Activated CD4-positive, alpha-beta T cell treated with anti-CD3 and anti-CD28 coated beads, Interleukin-2, amount 10 ng/mL, durations not matched to agents 7 days and 5 days (primary cell): ENCODE data around the gene BCR. TPM values are rescaled to one million over a fixed set of nuclear protein-coding genes. Genes with fewer than 3 reads are reported as not detected.

Experiments
- CTCF ChIA-PET: fragments of 350-600 bp; sonication (Branson Sonifier 250); formaldehyde crosslinking; loops from one replicate; lab custom pipeline; 2021; ENCODE audit warnings: antibody characterized with exemption; lab: Charles Lee
- POLR2A ChIA-PET: fragments of 350-600 bp; sonication (Branson Sonifier 250); formaldehyde crosslinking; loops from one replicate; lab custom pipeline; 2021; ENCODE audit warnings: antibody characterized with exemption; lab: Charles Lee
- DNase-seq: peaks from one replicate; pipeline ENCODE4 v3.0.0-alpha.2; 2020
- H3K27ac Mint-ChIP-seq: one replicate; pipeline ENCODE4 v1.8.0; 2021; ENCODE audit warnings: mild to moderate bottlenecking, moderate library complexity, mixed read lengths
- H3K27me3 Mint-ChIP-seq: one replicate; pipeline ENCODE4 v1.8.0; 2021; ENCODE audit warnings: mixed read lengths
- H3K36me3 Mint-ChIP-seq: one replicate; pipeline ENCODE4 v1.8.0; 2021; ENCODE audit warnings: low read depth, mixed read lengths
- H3K4me1 Mint-ChIP-seq: one replicate; pipeline ENCODE4 v1.8.0; 2021; ENCODE audit warnings: mixed read lengths
- H3K4me3 Mint-ChIP-seq: one replicate; pipeline ENCODE4 v1.8.0; 2021; ENCODE audit warnings: mild to moderate bottlenecking, moderate library complexity, mixed read lengths
- H3K9me3 Mint-ChIP-seq: one replicate; pipeline ENCODE4 v1.8.0; 2021; ENCODE audit warnings: mixed read lengths
- total RNA-seq, 2 experiments: library from RNA; stranded (reverse); gene quantifications; one replicate each; pipeline ENCODE4 v1.2.3, GENCODE V29; 2021

Gene BCR
- total RNA-seq, 2 experiments from 2014 or later, result 45.6 to 48.1 TPM

DNA sequence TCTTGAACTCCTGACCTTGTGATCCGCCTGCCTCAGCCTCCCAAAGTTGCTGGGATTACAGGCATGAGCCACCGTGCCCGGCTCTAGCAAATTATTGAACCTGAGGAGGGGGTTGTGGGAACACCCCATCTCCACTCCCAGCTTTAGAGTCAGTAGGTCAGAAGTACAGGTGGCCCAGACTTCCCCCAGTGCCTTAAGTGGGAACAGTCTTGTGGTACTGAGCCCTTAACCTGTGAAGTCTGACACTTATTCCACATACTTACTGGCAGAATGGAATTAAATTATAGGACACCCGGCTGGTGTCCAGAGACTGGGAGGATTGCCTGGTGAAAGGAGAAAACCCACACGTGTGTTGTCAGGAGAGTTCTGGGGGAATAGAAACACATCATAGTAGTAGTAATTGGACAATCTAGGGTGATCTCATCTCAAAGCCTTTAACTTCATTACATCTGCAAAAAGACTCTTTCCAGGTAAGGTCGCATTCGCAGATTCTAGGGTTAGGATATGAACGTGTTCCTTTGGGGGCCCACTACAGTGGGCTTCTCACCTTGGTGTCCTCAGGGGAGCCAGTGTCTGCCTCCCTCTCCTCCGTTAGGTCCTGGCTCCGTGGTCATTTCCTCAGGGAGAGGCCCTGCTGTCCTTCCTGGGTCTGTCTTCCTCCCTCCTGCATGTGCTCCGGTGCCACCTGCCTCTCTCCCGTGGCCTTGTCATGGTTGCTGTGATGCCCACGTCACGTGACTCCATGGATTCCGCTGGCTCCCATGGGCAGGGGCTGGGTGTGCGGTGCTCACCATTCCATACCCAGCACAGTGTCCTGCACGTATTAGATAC is 63.8 kb downstream of the BCR start:
- CTCF ChIA-PET, result interaction anchor here (0.8 to 2.2 kb wide), 5 partner anchors 8 to 198 kb away, joined by 3 to 11 read pairs (median 3); no protein-coding TSS in a partner anchor
- peaks cover 78% of the 10 kb centered on the region for H3K4me1 Mint-ChIP-seq
- peaks cover 3% of the 10 kb centered on the region for H3K9me3 Mint-ChIP-seq

DNA sequence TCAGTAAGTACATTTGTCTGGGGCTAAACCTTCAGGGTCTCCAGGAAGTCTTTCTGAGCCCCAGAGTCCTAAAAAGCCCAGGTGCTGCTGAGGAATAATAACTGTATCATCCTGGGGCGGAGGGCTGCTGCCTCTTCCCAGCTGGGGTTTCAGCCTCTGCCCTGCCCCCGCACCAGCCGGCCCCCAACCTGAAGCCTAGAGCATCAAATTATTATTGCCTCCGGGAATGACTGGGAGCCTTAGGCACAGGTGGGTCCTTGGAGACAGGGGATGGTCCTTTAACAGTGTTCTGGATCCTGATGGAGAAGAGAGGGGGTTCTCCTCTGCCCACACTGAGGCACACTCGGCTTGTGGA is 64.4 kb downstream of the BCR start:
- Mint-ChIP-seq H3K27ac (no peak overlapping the region), H3K4me3 (no peak overlapping the region), H3K9me3 (no peaks in the 10 kb centered on the region), H3K36me3 (peaks cover 5% of the 10 kb centered on the region), H3K4me1 (peaks cover 77% of the 10 kb centered on the region), H3K27me3 (no peaks in the 10 kb centered on the region)
- DNase-seq, result no peak
- ChIA-PET CTCF (no interaction called here), POLR2A (no interaction called here)

More for the DNA sequence above, 63.8 kb downstream of the BCR start:
- peak overlapping the region; percentile 50 for H3K4me3 Mint-ChIP-seq
- peaks cover 5% of the 10 kb centered on the region for H3K36me3 Mint-ChIP-seq
- no peaks in the 10 kb centered on the region for H3K27me3 Mint-ChIP-seq
- H3K27ac Mint-ChIP-seq, result peak overlapping the region; percentile 83
- POLR2A ChIA-PET, result interaction anchor here (0.7 kb wide), 1 partner anchor 38 kb away, joined by 3 read pairs; no protein-coding TSS in a partner anchor
- no peak for DNase-seq

DNA sequence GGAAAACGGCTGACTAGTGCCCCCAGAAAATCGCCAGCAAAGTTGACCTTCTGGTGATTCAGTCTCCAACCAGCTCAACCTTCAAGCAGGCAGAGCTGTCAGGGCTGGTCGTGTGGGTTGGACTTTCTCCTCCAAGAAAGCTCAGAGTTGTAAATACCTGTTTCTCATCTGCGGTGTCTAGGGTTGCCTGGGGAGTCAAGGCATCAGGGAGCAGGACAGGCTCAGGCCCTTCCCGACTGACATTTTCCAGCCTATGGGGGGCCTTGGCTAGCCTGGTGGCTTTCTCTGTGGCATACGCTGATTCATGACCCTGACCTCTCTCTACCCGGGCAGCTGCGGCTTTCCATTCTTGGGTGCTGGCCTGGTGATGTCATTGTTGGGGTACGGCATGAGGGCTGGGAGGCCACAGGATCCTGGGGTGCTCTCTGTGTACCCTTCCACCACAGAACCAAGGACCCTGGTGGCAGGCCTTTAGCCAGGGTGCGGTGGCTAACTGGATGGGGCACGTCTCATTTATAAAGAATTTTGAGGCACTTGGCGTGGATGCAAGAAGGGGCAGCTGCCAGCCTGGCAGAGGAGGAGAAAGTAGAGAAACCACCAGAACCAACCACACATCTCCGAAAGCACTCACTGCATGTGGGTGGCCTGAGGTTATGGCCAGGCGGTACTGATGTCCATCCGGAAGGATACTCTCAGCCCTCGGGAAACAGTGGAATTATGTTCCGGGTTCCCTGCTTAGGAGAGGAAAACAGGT is 64.9 kb downstream of the BCR start:
- peak overlapping the region; percentile 43 for H3K27ac Mint-ChIP-seq
- ChIA-PET CTCF (no interaction called here), POLR2A (no interaction called here)
- H3K27me3 Mint-ChIP-seq, result no peaks in the 10 kb centered on the region
- DNase-seq, result no peak
- no peaks in the 10 kb centered on the region for H3K9me3 Mint-ChIP-seq
- no peak overlapping the region for H3K4me3 Mint-ChIP-seq
- peaks cover 5% of the 10 kb centered on the region for H3K36me3 Mint-ChIP-seq
- H3K4me1 Mint-ChIP-seq, result peaks cover 80% of the 10 kb centered on the region

DNA sequence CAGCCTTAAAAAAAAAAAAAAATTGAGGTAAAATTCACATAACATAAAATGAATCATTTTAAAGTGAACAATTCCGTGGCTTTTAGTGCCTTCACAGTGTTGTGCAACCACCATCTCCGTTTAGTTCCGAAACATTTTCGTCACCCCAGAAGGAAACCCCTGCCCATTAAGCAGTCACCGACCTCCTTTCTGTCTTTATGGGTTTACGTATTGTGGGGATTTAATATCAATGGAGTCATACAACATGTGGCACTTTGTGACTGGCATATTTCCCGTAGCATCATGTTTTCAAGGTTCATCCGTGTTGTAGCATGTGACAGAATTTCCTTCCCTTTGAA is 65.5 kb downstream of the BCR start:
- no peaks in the 10 kb centered on the region for H3K9me3 Mint-ChIP-seq
- no peak overlapping the region for H3K27ac Mint-ChIP-seq
- H3K4me1 Mint-ChIP-seq, result peaks cover 82% of the 10 kb centered on the region
- peaks cover 3% of the 10 kb centered on the region for H3K36me3 Mint-ChIP-seq
- no peak for DNase-seq
- POLR2A ChIA-PET, result no interaction called here
- no peak overlapping the region for H3K4me3 Mint-ChIP-seq
- CTCF ChIA-PET, result no interaction called here
- H3K27me3 Mint-ChIP-seq, result no peaks in the 10 kb centered on the region

DNA sequence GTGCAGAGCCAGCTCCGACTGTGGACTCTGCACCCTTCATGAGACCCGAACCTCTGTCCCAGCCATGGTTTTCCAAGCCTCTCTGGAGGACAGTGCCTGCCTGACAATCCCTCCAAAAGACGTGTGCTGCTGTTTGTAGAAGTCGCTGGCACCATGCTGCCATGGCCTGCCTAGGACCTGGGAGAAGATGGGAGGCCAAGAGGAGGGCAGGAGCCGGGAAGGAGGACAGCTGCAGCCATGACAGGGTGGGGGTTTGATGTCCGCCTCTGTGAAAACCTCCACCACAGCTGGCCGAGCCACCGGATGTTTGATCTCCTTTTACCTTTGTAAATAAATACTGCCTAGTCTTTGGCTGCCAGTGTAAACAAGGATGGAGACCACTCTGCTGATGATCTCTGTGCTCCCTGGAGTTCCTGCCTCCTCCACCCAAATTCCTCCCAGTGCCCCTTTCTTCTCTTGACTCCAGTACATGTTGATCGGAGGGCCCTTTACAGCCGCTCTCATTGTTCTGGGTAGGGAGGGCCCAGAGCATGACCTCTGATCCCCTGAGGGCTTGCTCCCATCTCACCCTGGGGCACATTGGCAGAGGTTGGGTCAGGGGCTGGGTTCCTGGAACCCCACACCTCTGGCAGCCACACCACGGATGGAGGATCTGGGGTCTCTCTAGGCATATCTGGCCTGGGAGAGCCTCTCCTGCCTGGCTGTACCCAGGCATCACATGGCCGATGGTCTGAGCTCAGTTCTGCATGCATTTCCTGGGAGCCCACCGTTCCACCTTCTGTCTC is 66.9 kb downstream of the BCR start:
- CTCF ChIA-PET, result no interaction called here
- Mint-ChIP-seq H3K9me3 (no peaks in the 10 kb centered on the region), H3K4me1 (peaks cover 78% of the 10 kb centered on the region), H3K4me3 (no peak overlapping the region), H3K27ac (peak overlapping the region; percentile 2), H3K36me3 (peaks cover 2% of the 10 kb centered on the region), H3K27me3 (no peaks in the 10 kb centered on the region)
- no peak for DNase-seq
- POLR2A ChIA-PET, result no interaction called here

DNA sequence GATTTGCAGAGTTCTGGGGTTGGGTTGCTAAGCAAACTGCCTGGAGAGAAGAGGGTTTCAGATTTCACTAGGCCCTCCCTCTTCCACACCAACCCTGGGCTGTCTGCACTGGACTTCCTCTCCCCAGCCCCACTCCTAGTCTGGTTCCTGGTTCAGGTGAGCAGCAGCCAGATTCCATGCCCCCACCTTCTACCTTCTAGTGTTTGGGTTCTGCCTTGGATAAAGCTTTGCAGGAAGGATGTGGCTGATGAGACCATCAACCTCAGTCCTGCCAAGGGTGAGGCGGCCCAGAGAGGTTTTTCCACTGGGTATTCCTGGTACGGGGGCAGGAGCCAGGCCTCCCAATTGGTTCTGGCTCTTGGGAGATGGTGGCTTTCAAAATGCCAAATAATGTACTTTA is 68.3 kb downstream of the BCR start:
- no peaks in the 10 kb centered on the region for H3K9me3 Mint-ChIP-seq
- no peak for DNase-seq
- H3K36me3 Mint-ChIP-seq, result peaks cover 2% of the 10 kb centered on the region
- H3K4me3 Mint-ChIP-seq, result no peak overlapping the region
- no peaks in the 10 kb centered on the region for H3K27me3 Mint-ChIP-seq
- peaks cover 64% of the 10 kb centered on the region for H3K4me1 Mint-ChIP-seq
- POLR2A ChIA-PET, result no interaction called here
- H3K27ac Mint-ChIP-seq, result peak overlapping the region; percentile 9
- CTCF ChIA-PET, result interaction anchor here (0.9 kb wide), 1 partner anchor 19 kb away, joined by 3 read pairs; no protein-coding TSS in a partner anchor

DNA sequence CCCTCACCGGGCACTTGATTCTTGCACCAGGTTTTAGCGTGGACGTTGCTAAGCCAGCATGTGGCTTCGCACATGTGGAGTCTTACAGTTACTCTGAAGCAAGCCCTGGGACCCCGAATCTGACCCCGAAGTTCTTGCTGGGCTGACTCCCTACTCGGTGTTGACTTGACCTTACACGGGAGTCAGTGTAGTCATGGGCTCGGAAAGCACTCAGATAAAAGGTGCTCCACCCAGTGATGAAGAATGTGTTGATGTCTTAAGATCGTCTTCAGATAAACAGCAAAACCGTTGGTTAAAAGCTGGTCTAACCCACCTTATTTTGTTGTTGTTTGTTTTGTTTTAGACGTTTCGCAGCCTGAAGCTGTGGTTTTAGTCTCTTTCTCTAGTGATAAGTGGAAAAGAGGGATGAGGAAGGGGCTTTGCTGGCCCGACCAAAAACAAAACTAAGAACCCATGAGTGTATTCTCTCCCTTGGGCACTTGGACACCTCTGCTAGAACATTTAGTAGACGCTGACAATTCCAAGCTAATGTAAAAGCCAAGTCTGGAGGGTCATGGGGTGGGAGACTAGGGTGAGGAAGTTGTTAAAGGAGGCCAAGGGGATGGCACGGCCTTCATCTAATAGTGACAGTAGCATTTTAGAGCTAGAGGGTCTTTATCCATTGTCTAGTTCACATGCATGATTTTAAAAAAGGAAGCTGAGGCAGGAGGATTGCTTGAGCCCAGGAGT is 69.9 kb downstream of the BCR start:
- ChIA-PET POLR2A (no interaction called here), CTCF (interaction anchor here (1.0 to 1.9 kb wide), 4 partner anchors 32 to 72 kb away, joined by 3 to 5 read pairs (median 3); no protein-coding TSS in a partner anchor)
- H3K27me3 Mint-ChIP-seq, result no peaks in the 10 kb centered on the region
- no peaks in the 10 kb centered on the region for H3K9me3 Mint-ChIP-seq
- DNase-seq, result peak; percentile 24
- H3K4me1 Mint-ChIP-seq, result peaks cover 54% of the 10 kb centered on the region
- peaks cover 6% of the 10 kb centered on the region for H3K36me3 Mint-ChIP-seq
- H3K4me3 Mint-ChIP-seq, result no peak overlapping the region
- peak overlapping the region; percentile 78 for H3K27ac Mint-ChIP-seq

DNA sequence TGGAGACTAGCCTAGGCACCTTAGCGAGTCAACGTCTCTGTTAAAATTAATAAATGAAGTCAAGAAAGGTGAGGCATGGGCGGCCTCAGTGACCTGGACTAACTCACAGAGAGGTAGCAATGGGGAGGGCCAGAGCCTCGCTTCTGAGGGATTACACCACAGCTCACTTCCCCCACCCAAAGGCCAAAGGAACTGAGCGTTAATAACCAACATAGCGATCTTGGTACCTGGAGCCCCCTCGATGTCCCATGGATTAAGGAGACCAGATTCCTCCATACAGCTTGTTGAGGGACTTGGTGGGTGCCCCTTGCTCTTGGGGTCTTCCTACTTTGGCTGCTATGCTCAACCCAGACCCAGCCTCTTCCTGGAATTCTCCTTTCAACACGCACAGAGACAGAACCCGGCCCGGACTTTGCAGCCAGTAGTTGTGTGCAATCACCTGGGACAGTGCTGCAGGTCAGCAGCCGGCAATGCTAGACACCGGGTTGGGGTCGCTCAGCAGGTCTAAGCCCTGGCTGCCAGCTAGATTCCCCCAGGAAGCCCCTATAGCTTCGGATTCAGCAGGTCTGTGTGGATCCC is 70.6 kb downstream of the BCR start:
- no peaks in the 10 kb centered on the region for H3K27me3 Mint-ChIP-seq
- ChIA-PET POLR2A (no interaction called here), CTCF (interaction anchor here (1.0 to 1.9 kb wide), 5 partner anchors 8 to 72 kb away, joined by 3 to 11 read pairs (median 3); no protein-coding TSS in a partner anchor)
- H3K9me3 Mint-ChIP-seq, result no peaks in the 10 kb centered on the region
- H3K27ac Mint-ChIP-seq, result peak overlapping the region; percentile 78
- H3K4me1 Mint-ChIP-seq, result peaks cover 47% of the 10 kb centered on the region
- no peak overlapping the region for H3K4me3 Mint-ChIP-seq
- DNase-seq, result no peak
- peaks cover 4% of the 10 kb centered on the region for H3K36me3 Mint-ChIP-seq

DNA sequence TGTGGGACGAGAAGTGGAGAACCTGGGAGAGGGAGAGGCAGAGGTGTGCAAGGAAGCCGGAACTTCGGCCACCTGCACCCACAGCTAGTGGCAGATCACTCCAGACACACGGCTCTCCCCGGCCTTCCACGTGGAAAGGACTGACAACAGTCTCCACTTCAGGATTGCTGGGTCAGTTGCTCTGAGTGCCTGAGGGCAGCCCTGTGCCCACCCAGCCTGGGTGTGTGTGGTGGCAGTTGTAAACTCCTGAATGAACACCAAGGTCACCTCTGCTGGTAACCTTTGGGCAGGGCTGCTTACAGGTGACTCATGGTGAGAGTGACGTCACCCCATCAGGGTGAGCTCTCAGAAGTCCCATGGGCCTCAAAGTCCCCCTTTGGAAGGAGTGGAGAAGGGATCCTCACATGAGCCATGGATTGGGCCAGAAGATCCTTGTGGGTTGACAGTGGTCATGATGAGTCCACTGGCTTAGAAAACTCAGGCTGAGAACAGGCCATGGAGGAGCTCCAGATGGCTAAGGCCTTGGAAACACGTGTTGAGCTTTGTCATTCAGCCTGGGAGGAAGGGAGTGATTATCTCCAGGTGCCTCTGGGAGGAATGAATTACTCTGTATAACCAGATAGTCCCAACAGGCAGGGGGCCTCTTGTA is 71.3 kb downstream of the BCR start:
- no peak overlapping the region for H3K4me3 Mint-ChIP-seq
- peaks cover 42% of the 10 kb centered on the region for H3K4me1 Mint-ChIP-seq
- CTCF ChIA-PET, result interaction anchor here (1.0 to 1.9 kb wide), 6 partner anchors 9 to 73 kb away, joined by 3 to 11 read pairs (median 4); no protein-coding TSS in a partner anchor
- no peak for DNase-seq
- H3K9me3 Mint-ChIP-seq, result no peaks in the 10 kb centered on the region
- H3K27ac Mint-ChIP-seq, result no peak overlapping the region
- no peaks in the 10 kb centered on the region for H3K27me3 Mint-ChIP-seq
- POLR2A ChIA-PET, result no interaction called here
- H3K36me3 Mint-ChIP-seq, result peaks cover 4% of the 10 kb centered on the region

DNA sequence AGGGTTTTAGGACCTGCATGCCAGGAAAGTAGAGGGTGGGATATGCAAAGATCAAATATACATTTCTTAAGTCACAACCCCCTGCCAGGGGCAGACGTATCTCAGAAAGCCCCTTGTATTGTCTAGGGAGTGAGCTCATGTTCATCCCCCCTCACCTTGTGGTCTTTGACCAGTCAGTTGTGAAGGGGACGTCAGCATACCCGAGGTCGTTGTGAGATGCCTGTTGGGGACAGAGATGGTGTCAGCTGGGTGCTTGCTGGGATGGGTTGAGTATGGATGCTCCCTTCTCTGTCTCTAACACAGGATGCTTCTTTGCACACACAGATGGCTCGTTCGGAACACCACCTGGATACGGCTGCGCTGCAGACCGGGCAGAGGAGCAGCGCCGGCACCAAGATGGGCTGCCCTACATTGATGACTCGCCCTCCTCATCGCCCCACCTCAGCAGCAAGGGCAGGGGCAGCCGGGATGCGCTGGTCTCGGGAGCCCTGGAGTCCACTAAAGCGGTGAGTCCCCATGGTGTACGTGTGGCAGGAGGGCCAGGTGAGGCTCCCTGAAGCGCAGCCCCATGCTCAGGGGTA is 73.3 kb downstream of the BCR start:
- Mint-ChIP-seq H3K27ac (peak overlapping the region; percentile 69), H3K36me3 (peaks cover 4% of the 10 kb centered on the region), H3K9me3 (no peaks in the 10 kb centered on the region), H3K27me3 (no peaks in the 10 kb centered on the region), H3K4me3 (no peak overlapping the region), H3K4me1 (peaks cover 33% of the 10 kb centered on the region)
- no peak for DNase-seq
- ChIA-PET CTCF (interaction anchor here (1.3 kb wide), 1 partner anchor 10 kb away, joined by 3 read pairs; no protein-coding TSS in a partner anchor), POLR2A (no interaction called here)

DNA sequence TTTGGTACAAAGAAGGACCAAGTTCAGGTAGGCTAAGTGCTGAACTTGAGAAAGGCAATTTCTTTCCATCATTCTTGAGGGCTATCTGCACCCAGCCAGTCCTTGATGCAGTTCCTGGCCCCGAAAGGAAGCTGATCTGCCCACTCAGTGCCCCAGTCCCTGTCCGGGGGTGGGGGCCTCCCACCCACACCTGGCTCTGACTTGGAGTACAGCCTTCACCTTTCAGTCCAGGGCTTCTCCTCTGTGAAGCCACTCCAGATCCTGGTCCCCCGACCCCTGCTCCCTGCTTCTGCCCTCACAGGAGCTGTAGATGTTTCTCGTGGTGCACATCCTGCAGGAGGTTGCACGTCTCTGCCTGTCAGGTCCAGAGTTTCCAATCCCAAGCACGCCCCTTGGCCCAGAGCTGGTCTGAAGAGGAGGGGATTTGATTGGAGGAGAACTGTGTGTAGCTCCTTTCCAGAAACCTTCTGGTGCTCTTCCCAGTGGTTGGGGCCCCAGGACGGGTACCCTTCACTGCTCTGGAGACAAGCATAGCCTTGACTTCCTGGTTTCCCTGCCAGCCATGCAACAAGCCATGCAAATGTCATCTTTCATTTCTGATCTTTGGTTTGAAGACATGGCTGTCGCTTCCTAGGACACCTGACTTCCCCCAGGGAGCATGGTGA is 75.3 kb downstream of the BCR start:
- Mint-ChIP-seq H3K9me3 (no peaks in the 10 kb centered on the region), H3K4me1 (peaks cover 15% of the 10 kb centered on the region), H3K4me3 (no peak overlapping the region), H3K36me3 (peaks cover 4% of the 10 kb centered on the region), H3K27ac (peak overlapping the region; percentile 76), H3K27me3 (no peaks in the 10 kb centered on the region)
- no peak for DNase-seq
- ChIA-PET POLR2A (no interaction called here), CTCF (interaction anchor here (1.1 to 1.3 kb wide), 2 partner anchors 26 to 30 kb away, joined by 4 read pairs; no protein-coding TSS in a partner anchor)
